ENCODE data around the gene AK1.

The AK1 gene

GRCh38 chr9:127887792-127888191, 10.3 kb upstream of the AK1 start:
- no peak for TF ChIP-seq CTCF (IDR thresholded peaks at IDR 0.05)

GRCh38 chr9:127886401-127886972, 9.0 kb upstream of the AK1 start:
- no peak for TF ChIP-seq CTCF (IDR thresholded peaks at IDR 0.05)

- no peak for TF ChIP-seq CTCF (IDR thresholded peaks at IDR 0.05)
Observed at GRCh38 chr9:127885508-127886281, 8.2 kb upstream of the AK1 start.

GRCh38 chr9:127884976-127885490, 7.6 kb upstream of the AK1 start:
- no peak for TF ChIP-seq CTCF (IDR thresholded peaks at IDR 0.05)

GRCh38 chr9:127884427-127884911, 7.0 kb upstream of the AK1 start:
- no peak for TF ChIP-seq CTCF (IDR thresholded peaks at IDR 0.05)

- no peak for TF ChIP-seq CTCF (IDR thresholded peaks at IDR 0.05)
Observed at GRCh38 chr9:127883959-127884358, 6.5 kb upstream of the AK1 start.

GRCh38 chr9:127880143-127880542, 2.7 kb upstream of the AK1 start:
- TF ChIP-seq CTCF (IDR thresholded peaks at IDR 0.05) = no peak

All from LNCAP (cell line).